ENCODE data around the gene LOX. TPM values are rescaled to one million over a fixed set of nuclear protein-coding genes. Genes with fewer than 3 reads are reported as not detected.

LOX gene
- total and polyA plus RNA-seq, 7 donors, result 1.8 to 21.6 (median 7.6) TPM; not detected in 1

- Histone ChIP-seq H3K4me3 (no peak overlapping the region), H3K4me1 (peaks cover 0 to 30% (median 14%) of the 10 kb centered on the region in 4 donors), H3K9me3 (no peaks in the 10 kb centered on the region), H3K27ac (no peak overlapping the region), H3K27me3 (no peaks in the 10 kb centered on the region), H3K36me3 (no peaks in the 10 kb centered on the region)
- WGBS, 2 donors, result 84 to 91% methylated on average over 7 of the region's 7 CpGs
- intact Hi-C loops (cut with DNase I), result no loop called here
- no peak for DNase-seq
- no peak for TF ChIP-seq POLR2AphosphoS5 (IDR thresholded peaks at IDR 0.05)
- TF ChIP-seq POLR2A (IDR thresholded peaks at IDR 0.05), result no peak
- TF ChIP-seq CTCF (IDR thresholded peaks at IDR 0.05), result no peak
- TF ChIP-seq EP300 (IDR thresholded peaks at IDR 0.05), result no peak
Observed at GRCh38 chr5:122093415-122094180, 15.5 kb upstream of the LOX start.

GRCh38 chr5:122091936-122092600 lies 14.0 kb upstream of the LOX start:
- no peak overlapping the region for H3K27ac ChIP-seq
- no peaks in the 10 kb centered on the region for H3K9me3 ChIP-seq
- no peaks in the 10 kb centered on the region for H3K27me3 ChIP-seq
- peaks cover 0 to 30% (median 14%) of the 10 kb centered on the region in 4 donors for H3K4me1 ChIP-seq
- H3K36me3 ChIP-seq, result no peaks in the 10 kb centered on the region
- whole genome bisulfite sequencing, 2 donors, result 48 to 62% methylated on average over 9 of the region's 9 CpGs
- no peak for TF ChIP-seq EP300 (IDR thresholded peaks at IDR 0.05)
- peak in 3 of 4 experiments; percentile 38 to 55 (median 51) for TF ChIP-seq CTCF (IDR thresholded peaks at IDR 0.05)
- DNase-seq, result no peak
- no peak overlapping the region for H3K4me3 ChIP-seq
- intact Hi-C loops (cut with DNase I), result loop anchor here (1.0 kb wide), 1 partner anchor 65 kb away; no protein-coding TSS in a partner anchor

- H3K4me3 ChIP-seq, result no peak overlapping the region
- 55 to 74% methylated on average over 2 of the region's 2 CpGs for WGBS, 2 donors
- intact Hi-C loops (cut with DNase I), result no loop called here
- no peaks in the 10 kb centered on the region for H3K36me3 ChIP-seq
- peaks cover 0 to 22% (median 10%) of the 10 kb centered on the region in 4 donors for H3K4me1 ChIP-seq
- TF ChIP-seq CTCF (IDR thresholded peaks at IDR 0.05) (no peak), EP300 (IDR thresholded peaks at IDR 0.05) (no peak), POLR2AphosphoS5 (IDR thresholded peaks at IDR 0.05) (no peak), POLR2A (IDR thresholded peaks at IDR 0.05) (no peak)
- no peaks in the 10 kb centered on the region for H3K9me3 ChIP-seq
- no peaks in the 10 kb centered on the region for H3K27me3 ChIP-seq
- no peak overlapping the region for H3K27ac ChIP-seq
- DNase-seq, result no peak
Observed at GRCh38 chr5:122089096-122090013, 11.3 kb upstream of the LOX start.

GRCh38 chr5:122085041-122085440 lies 7.0 kb upstream of the LOX start:
- TF ChIP-seq EP300 (IDR thresholded peaks at IDR 0.05) (no peak), POLR2AphosphoS5 (IDR thresholded peaks at IDR 0.05) (no peak), POLR2A (IDR thresholded peaks at IDR 0.05) (no peak), CTCF (IDR thresholded peaks at IDR 0.05) (no peak)
- Histone ChIP-seq H3K4me1 (no peaks in the 10 kb centered on the region), H3K4me3 (no peak overlapping the region), H3K36me3 (no peaks in the 10 kb centered on the region), H3K27ac (no peak overlapping the region), H3K27me3 (no peaks in the 10 kb centered on the region), H3K9me3 (no peaks in the 10 kb centered on the region)
- DNase-seq, result no peak
- 69 to 80% methylated on average over 3 of the region's 3 CpGs for WGBS, 2 donors
- intact Hi-C loops (cut with DNase I), result no loop called here
